ENCODE results near the gene SPINK5.
"Not testable (repeated sequence)": the region's sequence is repeated elsewhere in the genome, so short reads cannot be mapped to it uniquely, and the experiment has no call there.

SPINK5 gene

GRCh38 chr5:148035676-148036075 lies 28.1 kb upstream of the SPINK5 start:
- Histone ChIP-seq H3K27ac (no peak overlapping the region), H3K36me3 (replicated peaks) (no peaks in the 10 kb centered on the region), H3K27me3 (replicated peaks) (no peaks in the 10 kb centered on the region), H3K4me3 (ENCODE audit: low read depth, low read length) (no peak overlapping the region)
- in situ Hi-C loops (cut with HindIII; ENCODE audit: low pct_ligation_motif_present, low sequenced_read_pairs), result no loop called here
- DNase-seq, result no peak
- no peak for TF ChIP-seq CTCF (IDR thresholded peaks at IDR 0.05; ENCODE audit: low read depth, low read length, missing control alignments)

GRCh38 chr5:148042881-148043280 lies 20.9 kb upstream of the SPINK5 start:
- no peak overlapping the region for H3K27ac ChIP-seq
- no peaks in the 10 kb centered on the region for H3K27me3 ChIP-seq (replicated peaks)
- DNase-seq, result no peak
- H3K36me3 ChIP-seq (replicated peaks), result no peaks in the 10 kb centered on the region
- no peak for TF ChIP-seq CTCF (IDR thresholded peaks at IDR 0.05; ENCODE audit: low read depth, low read length, missing control alignments)
- in situ Hi-C loops (cut with HindIII; ENCODE audit: low pct_ligation_motif_present, low sequenced_read_pairs), result no loop called here
- H3K4me3 ChIP-seq (ENCODE audit: low read depth, low read length), result no peak overlapping the region

- TF ChIP-seq CTCF (IDR thresholded peaks at IDR 0.05; ENCODE audit: low read depth, low read length, missing control alignments), result no peak
- no peaks in the 10 kb centered on the region for H3K27me3 ChIP-seq (replicated peaks)
- no peak overlapping the region for H3K27ac ChIP-seq
- DNase-seq, result no peak
- in situ Hi-C loops (cut with HindIII; ENCODE audit: low pct_ligation_motif_present, low sequenced_read_pairs), result no loop called here
- H3K4me3 ChIP-seq (ENCODE audit: low read depth, low read length), result no peak overlapping the region
- H3K36me3 ChIP-seq (replicated peaks), result no peaks in the 10 kb centered on the region
Measured at GRCh38 chr5:148043705-148044104, 20.1 kb upstream of the SPINK5 start.

GRCh38 chr5:148055160-148055559 lies 8.6 kb upstream of the SPINK5 start:
- H3K4me3 ChIP-seq (ENCODE audit: low read depth, low read length); H3K36me3 ChIP-seq (replicated peaks); in situ Hi-C loops (cut with HindIII; ENCODE audit: low pct_ligation_motif_present, low sequenced_read_pairs); H3K27me3 ChIP-seq (replicated peaks); H3K27ac ChIP-seq; DNase-seq: not testable (repeated sequence)

- no peak for DNase-seq
Measured at GRCh38 chr5:148060309-148060708, 3.5 kb upstream of the SPINK5 start.

GRCh38 chr5:148060881-148061280 lies 2.9 kb upstream of the SPINK5 start:
- Histone ChIP-seq H3K27me3 (replicated peaks) (no peaks in the 10 kb centered on the region), H3K27ac (no peak overlapping the region), H3K4me3 (ENCODE audit: low read depth, low read length) (no peak overlapping the region), H3K36me3 (replicated peaks) (no peaks in the 10 kb centered on the region)
- no peak for DNase-seq
- in situ Hi-C loops (cut with HindIII; ENCODE audit: low pct_ligation_motif_present, low sequenced_read_pairs), result no loop called here
- no peak for TF ChIP-seq CTCF (IDR thresholded peaks at IDR 0.05; ENCODE audit: low read depth, low read length, missing control alignments)

More at GRCh38 chr5:148060309-148060708, 3.5 kb upstream of the SPINK5 start:
- Histone ChIP-seq H3K27ac (no peak overlapping the region), H3K36me3 (replicated peaks) (no peaks in the 10 kb centered on the region), H3K27me3 (replicated peaks) (no peaks in the 10 kb centered on the region), H3K4me3 (ENCODE audit: low read depth, low read length) (no peak overlapping the region)
- in situ Hi-C loops (cut with HindIII; ENCODE audit: low pct_ligation_motif_present, low sequenced_read_pairs), result no loop called here
- TF ChIP-seq CTCF (IDR thresholded peaks at IDR 0.05; ENCODE audit: low read depth, low read length, missing control alignments), result no peak
